K562 (cell line): Measurements from ENCODE around the gene PMFBP1. TPM values are rescaled to one million over a fixed set of nuclear protein-coding genes. Genes with fewer than 3 reads are reported as not detected.

ENCODE experiments used
- ATF1 ChIP-seq, 2 experiments: fragments of 450-650 bp in 1 of 2; IDR thresholded peaks; 2 replicates each; pipeline ENCODE4 v1.6.1; 2016; ENCODE audit warnings: missing compliant biosample characterization in 1 of 2, missing genetic modification characterization in 1 of 2
- CAMTA2 ChIP-seq: fragments of 250-450 bp; sonication (Bioruptor Pico); conservative IDR thresholded peaks from 2 replicates; pipeline ENCODE4 v1.5.1; 2022
- CBX3 ChIP-seq, 2 experiments: IDR thresholded peaks; 1 replicate in 1 of 2; 2 replicates in 1 of 2; pipeline ENCODE4 v1.6.1; 2012; ENCODE audit warnings: inconsistent platforms in 2 of 2, low read length in 2 of 2, borderline replicate concordance in 1 of 2, control low read depth in 1 of 2
- CREM ChIP-seq: IDR thresholded peaks from 2 replicates; pipeline ENCODE4 v1.6.1; 2014; ENCODE audit warnings: antibody characterized with exemption, low read depth
- ELF4 ChIP-seq: fragments of 450-650 bp; formaldehyde crosslinking; IDR thresholded peaks from 2 replicates; pipeline ENCODE4 v1.4.0; 2022; ENCODE audit warnings: missing genetic modification characterization
- EP400 ChIP-seq: fragments of 450-650 bp; IDR thresholded peaks from 2 replicates; pipeline ENCODE4 v1.6.1; 2017; ENCODE audit warnings: antibody characterized with exemption, mild to moderate bottlenecking, moderate library complexity
- FIP1L1 ChIP-seq: fragments of 200-400 bp; formaldehyde crosslinking; IDR thresholded peaks from 2 replicates; pipeline ENCODE4 v1.6.1; 2018; ENCODE audit warnings: mild to moderate bottlenecking, low read depth, low read length; ENCODE audit not compliant: poor library complexity, severe bottlenecking
- HNRNPH1 ChIP-seq: fragments of 200-400 bp; formaldehyde crosslinking; optimal IDR thresholded peaks from 2 replicates; pipeline ENCODE3; 2017; ENCODE audit warnings: low read depth, mild to moderate bottlenecking, low read length, moderate library complexity
- HNRNPL ChIP-seq: fragments of 200-400 bp; formaldehyde crosslinking; IDR thresholded peaks from 2 replicates; pipeline ENCODE4 v1.6.1; 2017; ENCODE audit warnings: low read depth, mild to moderate bottlenecking, low read length
- KLF10 ChIP-seq: fragments of 250-450 bp; sonication (Bioruptor Pico); IDR thresholded peaks from 2 replicates; pipeline ENCODE4 v1.6.1; 2021; ENCODE audit warnings: matching md5 sums
- MTF1 ChIP-seq: fragments of 250-450 bp; sonication (Bioruptor Pico); IDR thresholded peaks from 2 replicates; pipeline ENCODE4 v1.9.0; 2021; ENCODE audit warnings: moderate library complexity, mild to moderate bottlenecking, inconsistent platforms, borderline replicate concordance
- NR4A1 ChIP-seq, 2 experiments: fragments of 250-450 bp in 1 of 2; fragments of 450-650 bp in 1 of 2; sonication (Bioruptor Pico) in 1 of 2; IDR thresholded peaks; 2 replicates each; pipeline versions ENCODE4 v1.4.0 to v1.6.1; 2016 to 2020; ENCODE audit warnings: mild to moderate bottlenecking in 2 of 2, missing compliant biosample characterization in 1 of 2, missing genetic modification characterization in 1 of 2, moderate library complexity in 1 of 2
- PHB ChIP-seq: fragments of 250-450 bp; sonication (Bioruptor Pico); IDR thresholded peaks from 2 replicates; pipeline ENCODE4 v1.5.0; 2021
- PHTF2 ChIP-seq: fragments of 250-450 bp; sonication (Bioruptor Pico); IDR thresholded peaks from 2 replicates; pipeline ENCODE4 v1.5.0; 2021; ENCODE audit warnings: mild to moderate bottlenecking
- SMC3 ChIP-seq: conservative IDR thresholded peaks from 2 replicates; pipeline ENCODE4 v1.6.1; 2011; ENCODE audit warnings: low read depth, low read length, improper control_type of control experiment; ENCODE audit not compliant: insufficient read depth
- ZNF146 ChIP-seq: IDR thresholded peaks from one replicate; pipeline ENCODE4 v1.6.1; 2018; ENCODE audit warnings: missing compliant biosample characterization; ENCODE audit not compliant: unreplicated experiment
- ZNF217 ChIP-seq: sonication (generic); formaldehyde crosslinking; IDR thresholded peaks from 2 replicates; pipeline ENCODE4 v1.8.0; 2022; ENCODE audit warnings: mild to moderate bottlenecking, missing genetic modification reagents
- ZNF445 ChIP-seq: fragments of 250-450 bp; sonication (Bioruptor Pico); IDR thresholded peaks from 2 replicates; pipeline ENCODE4 v1.4.0; 2020; ENCODE audit warnings: low read depth, mild to moderate bottlenecking, moderate library complexity
- polyA plus RNA-seq, 8 experiments: library from polyadenylated mRNA; depleted of rRNA in 4 of 8; stranded (reverse) in 5 of 8; unstranded in 3 of 8; fragments of >200 nt; fragmentation: Nextera tagmentation in 2 of 8; fragmentation: Illumina TruSeq in 1 of 8; extraction: Ambion mirVana in 2 of 8; extraction: Trizol in 1 of 8; gene quantifications; 2 replicates each; pipeline versions ENCODE4 v1.2.1 to v1.2.3, GENCODE V29; 2011 to 2014; ENCODE audit warnings: inconsistent platforms in 1 of 8, missing spikeins in 1 of 8
- total RNA-seq, 7 experiments: library from RNA; depleted of rRNA in 6 of 7; stranded (reverse); fragments of >200 nt in 6 of 7; fragmentation: Illumina TruSeq in 2 of 7; extraction: Trizol in 2 of 7; gene quantifications; 2 replicates each; pipeline versions ENCODE4 v1.2.1 to v1.2.3, GENCODE V29; 2011 to 2021; ENCODE audit warnings: low replicate concordance in 1 of 7
- TF ChIP-seq, protein P1 (sequence below), 2 experiments: fragments of 450-650 bp; formaldehyde crosslinking in 1 of 2; IDR thresholded peaks; 2 replicates each; pipeline versions ENCODE4 v1.4.0 to v1.6.1; 2014 to 2020; ENCODE audit warnings: mild to moderate bottlenecking in 2 of 2, borderline replicate concordance in 1 of 2, low read depth in 1 of 2

Gene PMFBP1
- total and polyA plus RNA-seq, 9 of the 15 experiments (the other 6 are each of a cell fraction or from before 2014, with no cell fraction given), result 0.13 to 0.91 (median 0.47) TPM

DNA sequence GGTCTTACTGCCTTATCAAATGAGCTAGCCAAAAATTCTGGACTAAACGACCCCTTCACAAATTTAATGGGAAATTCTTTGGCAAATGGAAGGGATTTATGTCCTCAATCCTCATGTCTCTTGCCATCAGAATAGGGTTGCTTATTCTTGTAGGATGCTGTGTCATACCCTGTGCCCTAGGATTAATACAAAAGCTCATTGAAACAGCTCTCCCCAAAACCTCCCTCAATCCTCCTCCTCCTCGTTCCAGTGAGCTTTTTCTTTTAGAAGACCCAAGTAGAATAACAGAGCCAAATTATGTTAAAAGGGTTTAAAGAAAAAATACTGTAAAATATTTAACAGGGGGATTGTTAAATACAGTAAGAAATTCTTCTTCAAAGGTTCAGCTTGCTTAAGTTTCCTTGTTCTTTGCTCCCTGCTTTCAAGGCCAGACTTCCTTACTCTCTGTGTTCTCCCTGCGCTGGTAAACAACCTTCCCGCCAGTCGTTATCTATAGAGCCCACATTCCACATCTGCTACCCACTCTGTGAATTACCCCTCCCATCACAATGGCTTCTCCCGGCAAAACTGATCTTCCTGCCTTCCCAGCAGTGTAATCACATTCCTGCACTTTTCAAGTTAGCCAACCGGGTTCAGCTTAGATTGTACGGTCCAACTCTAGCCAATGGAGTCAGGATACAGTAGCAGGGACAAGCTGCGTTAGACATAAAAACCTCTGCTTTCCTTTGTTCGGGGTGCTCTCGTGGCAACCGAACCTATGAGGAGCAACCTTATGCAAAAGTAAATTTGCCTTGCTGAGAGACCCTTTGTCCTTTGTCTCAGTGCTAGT lies 99.2 kb downstream of the PMFBP1 start (continued):
- TF ChIP-seq FIP1L1 (no peak), CBX3 (IDR thresholded peaks at IDR 0.05; ENCODE audit: borderline replicate concordance in 1 of 2, low read length in 2 of 2) (peak in 1 of 2 experiments; percentile 81; a peak in 1 of 3 replicates), ZNF146 (CRISPR knock-in tag) (no peak), ELF4 (CRISPR knock-in tag) (0 out of 2 replicates have a peak, but pooled peaks have one; percentile 12), HNRNPL (no peak), ZNF217 (CRISPR knock-in tag) (no peak), NR4A1 (CRISPR knock-in tag; IDR thresholded peaks at IDR 0.05) (no peak), NR4A1 (tag; IDR thresholded peaks at IDR 0.05) (no peak), MTF1 (no peak), HNRNPH1 (no peak), KLF10 (CRISPR knock-in tag) (no peak), PHB (CRISPR knock-in tag) (no peak), PHTF2 (no peak), EP400 (peak; percentile 53), SMC3 (no peak), CAMTA2 (CRISPR knock-in tag) (no peak), CREM (no peak; the same call in 1 of the 2 replicates), ZNF445 (no peak), ATF1 (CRISPR knock-in tag; IDR thresholded peaks at IDR 0.05) (no peak), ATF1 (tag; IDR thresholded peaks at IDR 0.05) (no peak)
- TF ChIP-seq, protein P1, sequence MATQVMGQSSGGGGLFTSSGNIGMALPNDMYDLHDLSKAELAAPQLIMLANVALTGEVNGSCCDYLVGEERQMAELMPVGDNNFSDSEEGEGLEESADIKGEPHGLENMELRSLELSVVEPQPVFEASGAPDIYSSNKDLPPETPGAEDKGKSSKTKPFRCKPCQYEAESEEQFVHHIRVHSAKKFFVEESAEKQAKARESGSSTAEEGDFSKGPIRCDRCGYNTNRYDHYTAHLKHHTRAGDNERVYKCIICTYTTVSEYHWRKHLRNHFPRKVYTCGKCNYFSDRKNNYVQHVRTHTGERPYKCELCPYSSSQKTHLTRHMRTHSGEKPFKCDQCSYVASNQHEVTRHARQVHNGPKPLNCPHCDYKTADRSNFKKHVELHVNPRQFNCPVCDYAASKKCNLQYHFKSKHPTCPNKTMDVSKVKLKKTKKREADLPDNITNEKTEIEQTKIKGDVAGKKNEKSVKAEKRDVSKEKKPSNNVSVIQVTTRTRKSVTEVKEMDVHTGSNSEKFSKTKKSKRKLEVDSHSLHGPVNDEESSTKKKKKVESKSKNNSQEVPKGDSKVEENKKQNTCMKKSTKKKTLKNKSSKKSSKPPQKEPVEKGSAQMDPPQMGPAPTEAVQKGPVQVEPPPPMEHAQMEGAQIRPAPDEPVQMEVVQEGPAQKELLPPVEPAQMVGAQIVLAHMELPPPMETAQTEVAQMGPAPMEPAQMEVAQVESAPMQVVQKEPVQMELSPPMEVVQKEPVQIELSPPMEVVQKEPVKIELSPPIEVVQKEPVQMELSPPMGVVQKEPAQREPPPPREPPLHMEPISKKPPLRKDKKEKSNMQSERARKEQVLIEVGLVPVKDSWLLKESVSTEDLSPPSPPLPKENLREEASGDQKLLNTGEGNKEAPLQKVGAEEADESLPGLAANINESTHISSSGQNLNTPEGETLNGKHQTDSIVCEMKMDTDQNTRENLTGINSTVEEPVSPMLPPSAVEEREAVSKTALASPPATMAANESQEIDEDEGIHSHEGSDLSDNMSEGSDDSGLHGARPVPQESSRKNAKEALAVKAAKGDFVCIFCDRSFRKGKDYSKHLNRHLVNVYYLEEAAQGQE (IDR thresholded peaks at IDR 0.05; ENCODE audit: borderline replicate concordance), result no peak
- TF ChIP-seq, protein P1 (CRISPR knock-in tag; IDR thresholded peaks at IDR 0.05; ENCODE audit: low read depth), result no peak
